B cell (primary cell): ENCODE results near the gene AAR2. TPM values are rescaled to one million over a fixed set of nuclear protein-coding genes. Genes with fewer than 3 reads are reported as not detected.

Experiments
- ATAC-seq: fragments of 200-7000 bp; cut with Tn5 transposase; one replicate; pipeline ENCODE4 v1.10.0; 2021; ENCODE audit warnings: low read depth, mild to moderate bottlenecking, moderate number of reproducible peaks, moderate library complexity
- CTCF ChIA-PET: fragments of 350-600 bp; sonication (Branson Sonifier 250); formaldehyde crosslinking; loops from one replicate; lab custom pipeline; 2021; ENCODE audit warnings: antibody characterized with exemption, inconsistent platforms; lab: Charles Lee
- POLR2A ChIA-PET: fragments of 350-600 bp; sonication (Branson Sonifier 250); formaldehyde crosslinking; loops from one replicate; lab custom pipeline; 2021; ENCODE audit warnings: antibody characterized with exemption; lab: Charles Lee
- DNase-seq: peaks from one replicate; pipeline ENCODE4 v3.0.0; 2013
- H2AFZ ChIP-seq: 2 replicates; pipeline ENCODE4 v1.6.1; 2012; ENCODE audit warnings: mild to moderate bottlenecking, low read depth, low read length; ENCODE audit not compliant: insufficient read depth, poor library complexity, severe bottlenecking
- H3K27ac ChIP-seq, 2 donors: 1 replicate in 1 of 2; 2 replicates in 1 of 2; pipeline ENCODE4 v1.5.1; 2012 to 2013; ENCODE audit warnings: low read length in 2 of 2, mild to moderate bottlenecking in 2 of 2, moderate library complexity in 1 of 2
- H3K27me3 ChIP-seq, 4 experiments: fragments of 200-600 bp in 1 of 4; sonication (generic) in 1 of 4; replicated peaks in 1 of 4; 1 replicate in 2 of 4; 2 replicates in 2 of 4; pipeline versions ENCODE4 v1.6.1 to v1.7.0; 2013 to 2016; ENCODE audit warnings: low read length in 3 of 4, mild to moderate bottlenecking in 2 of 4, mixed read lengths in 1 of 4, moderate library complexity in 1 of 4; ENCODE audit not compliant: insufficient read depth in 4 of 4, control insufficient read depth in 3 of 4; ENCODE audit errors: control extremely low read depth in 1 of 4
- H3K36me3 ChIP-seq, 2 experiments: replicated peaks in 1 of 2; 1 replicate in 1 of 2; 2 replicates in 1 of 2; pipeline versions ENCODE4 v1.6.1 to v1.7.1; 2013; ENCODE audit warnings: low read length in 1 of 2; ENCODE audit not compliant: insufficient read depth in 2 of 2, control insufficient read depth in 1 of 2; ENCODE audit errors: control extremely low read depth in 1 of 2, extremely low read depth in 1 of 2
- H3K4me1 ChIP-seq, 2 donors: fragments of 200-600 bp in 1 of 2; sonication (generic) in 1 of 2; 1 replicate in 1 of 2; 2 replicates in 1 of 2; pipeline versions ENCODE4 v1.5.1 to v1.6.1; 2013 to 2017; ENCODE audit warnings: low read length in 2 of 2; ENCODE audit not compliant: control insufficient read depth in 2 of 2, insufficient read depth in 2 of 2
- H3K4me2 ChIP-seq: replicated peaks from 2 replicates; pipeline ENCODE3; 2012; ENCODE audit warnings: mild to moderate bottlenecking, low read depth, low read length; ENCODE audit not compliant: poor library complexity, severe bottlenecking
- H3K4me3 ChIP-seq, 5 experiments: fragments of 200-600 bp in 1 of 5; sonication (generic) in 1 of 5; 1 replicate in 3 of 5; 2 replicates in 2 of 5; pipeline versions ENCODE4 v1.5.1 to v1.7.0; 2011 to 2016; ENCODE audit warnings: low read length in 4 of 5, mild to moderate bottlenecking in 4 of 5, low read depth in 2 of 5, control low read depth in 1 of 5, moderate library complexity in 1 of 5; ENCODE audit not compliant: insufficient read depth in 1 of 5; ENCODE audit errors: control extremely low read depth in 1 of 5, extremely low read depth in 1 of 5
- H3K79me2 ChIP-seq: fragments of 200-600 bp; sonication (generic); one replicate; pipeline ENCODE4 v1.6.0; 2016; ENCODE audit warnings: low read length; ENCODE audit not compliant: control insufficient read depth, insufficient read depth
- H3K9ac ChIP-seq: fragments of 200-600 bp; sonication (generic); 2 replicates; pipeline ENCODE4 v1.6.1; 2017; ENCODE audit warnings: mild to moderate bottlenecking, low read length, moderate library complexity
- H3K9me3 ChIP-seq, 3 donors: one replicate each; pipeline versions ENCODE4 v1.6.1 to v1.7.1; 2013; ENCODE audit warnings: low read length in 2 of 3; ENCODE audit not compliant: control insufficient read depth in 2 of 3, insufficient read depth in 1 of 3; ENCODE audit errors: control extremely low read depth in 1 of 3
- H4K20me1 ChIP-seq: 2 replicates; pipeline ENCODE4 v1.6.0; 2012; ENCODE audit warnings: mild to moderate bottlenecking, low read length; ENCODE audit not compliant: insufficient read depth, control insufficient read depth, poor library complexity, severe bottlenecking
- H3K27ac Mint-ChIP-seq: one replicate; pipeline ENCODE4 v1.8.0; 2021; ENCODE audit warnings: mixed read lengths
- H3K27me3 Mint-ChIP-seq: one replicate; pipeline ENCODE4 v1.8.0; 2021; ENCODE audit warnings: mixed read lengths
- H3K4me1 Mint-ChIP-seq: one replicate; pipeline ENCODE4 v1.8.0; 2021; ENCODE audit warnings: mixed read lengths
- H3K4me3 Mint-ChIP-seq: one replicate; pipeline ENCODE4 v1.8.0; 2021; ENCODE audit warnings: mixed read lengths
- H3K9me3 Mint-ChIP-seq: one replicate; pipeline ENCODE4 v1.8.0; 2022; ENCODE audit warnings: mixed read lengths; ENCODE audit not compliant: insufficient read depth
- EZH2 ChIP-seq: IDR thresholded peaks from 2 replicates; pipeline ENCODE4 v1.6.1; 2012; ENCODE audit warnings: borderline replicate concordance, low read depth, mild to moderate bottlenecking, moderate library complexity, low read length; ENCODE audit not compliant: insufficient read depth, poor library complexity, severe bottlenecking
- WGBS: methylation state at CpG from one replicate; pipeline ENCODE4 v1.1.5; 2013; ENCODE audit warnings: missing lambda C conversion rate; ENCODE audit not compliant: insufficient coverage; 5-methylcytosine and 5-hydroxymethylcytosine counted together
- intact Hi-C: fragments of 100-400 bp; cut with micrococcal nuclease; formaldehyde crosslinking; loops from one replicate; pipeline ENCODE4 v1.10.0; 2022
- polyA plus RNA-seq: library from polyadenylated mRNA; depleted of rRNA; stranded (reverse); fragments of >200 nt; gene quantifications from 2 replicates; pipeline ENCODE4 v1.2.3, GENCODE V29; 2012
- total RNA-seq, 2 donors: library from RNA; stranded (reverse); fragments of 120-200 nt in 1 of 2; gene quantifications; 1 replicate in 1 of 2; 2 replicates in 1 of 2; pipeline versions ENCODE4 v1.2.3 to v1.2.4, GENCODE V29; 2013 to 2022
- TF ChIP-seq, protein P1 (sequence below): fragments of 200-600 bp; IDR thresholded peaks from one replicate; pipeline ENCODE4 v1.8.0; 2022; ENCODE audit warnings: antibody characterized with exemption, mild to moderate bottlenecking

AAR2 gene
- total and polyA plus RNA-seq, 2 donors (not counting 1 experiment from before 2014, with no cell fraction given) = 10.3 to 21.3 TPM

DNA sequence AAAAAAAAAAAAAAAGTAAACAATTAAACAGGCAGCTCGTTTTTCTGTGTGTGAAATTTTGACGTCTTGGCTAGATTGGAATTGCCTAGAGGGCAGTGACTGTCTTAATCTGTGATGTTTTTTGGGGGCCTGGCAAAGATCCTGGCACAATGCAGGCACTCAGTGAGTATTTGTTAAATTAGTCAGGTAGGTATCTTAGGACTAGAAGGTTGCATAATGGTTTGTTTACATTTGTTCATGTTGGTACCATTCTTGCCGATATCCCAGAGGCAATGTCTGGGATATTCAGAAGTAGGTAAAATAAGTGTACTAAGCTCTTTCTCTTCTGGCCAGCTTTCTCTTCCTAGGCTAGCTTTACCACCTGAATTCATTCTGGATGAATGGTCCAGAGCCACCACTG lies 2.5 kb downstream of the AAR2 start:
- peaks cover 4% of the 10 kb centered on the region for H4K20me1 ChIP-seq
- CTCF ChIA-PET = interaction anchor here (0.6 to 0.7 kb wide), 2 partner anchors 12 to 213 kb away, joined by 3 to 5 read pairs; no protein-coding TSS in a partner anchor
- no peak for TF ChIP-seq EZH2
- TF ChIP-seq, protein P1, sequence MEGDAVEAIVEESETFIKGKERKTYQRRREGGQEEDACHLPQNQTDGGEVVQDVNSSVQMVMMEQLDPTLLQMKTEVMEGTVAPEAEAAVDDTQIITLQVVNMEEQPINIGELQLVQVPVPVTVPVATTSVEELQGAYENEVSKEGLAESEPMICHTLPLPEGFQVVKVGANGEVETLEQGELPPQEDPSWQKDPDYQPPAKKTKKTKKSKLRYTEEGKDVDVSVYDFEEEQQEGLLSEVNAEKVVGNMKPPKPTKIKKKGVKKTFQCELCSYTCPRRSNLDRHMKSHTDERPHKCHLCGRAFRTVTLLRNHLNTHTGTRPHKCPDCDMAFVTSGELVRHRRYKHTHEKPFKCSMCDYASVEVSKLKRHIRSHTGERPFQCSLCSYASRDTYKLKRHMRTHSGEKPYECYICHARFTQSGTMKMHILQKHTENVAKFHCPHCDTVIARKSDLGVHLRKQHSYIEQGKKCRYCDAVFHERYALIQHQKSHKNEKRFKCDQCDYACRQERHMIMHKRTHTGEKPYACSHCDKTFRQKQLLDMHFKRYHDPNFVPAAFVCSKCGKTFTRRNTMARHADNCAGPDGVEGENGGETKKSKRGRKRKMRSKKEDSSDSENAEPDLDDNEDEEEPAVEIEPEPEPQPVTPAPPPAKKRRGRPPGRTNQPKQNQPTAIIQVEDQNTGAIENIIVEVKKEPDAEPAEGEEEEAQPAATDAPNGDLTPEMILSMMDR = no peak
- peaks cover 71% of the 10 kb centered on the region for H3K79me2 ChIP-seq
- H3K27me3 ChIP-seq = no peaks in the 10 kb centered on the region
- peak overlapping the region; percentile 79 for H3K27ac Mint-ChIP-seq
- H3K9me3 Mint-ChIP-seq = no peaks in the 10 kb centered on the region
- 100% methylated on average over 2 of the region's 3 CpGs for WGBS
- no peak overlapping the region for H3K27ac ChIP-seq
- no peak overlapping the region for H2AFZ ChIP-seq
- POLR2A ChIA-PET = no interaction called here
- H3K4me1 ChIP-seq = peaks cover 10 to 16% of the 10 kb centered on the region in 2 donors
- peaks cover 0 to 35% of the 10 kb centered on the region in 2 experiments for H3K36me3 ChIP-seq
- H3K4me1 Mint-ChIP-seq = peaks cover 35% of the 10 kb centered on the region
- no peak overlapping the region for H3K4me3 ChIP-seq
- peak overlapping the region; percentile 64 for H3K4me3 Mint-ChIP-seq
- ATAC-seq = no peak
- no peak overlapping the region for H3K9ac ChIP-seq
- intact Hi-C loops = loop anchor here (5.0 to 10.0 kb wide), 2 partner anchors 184 to 826 kb away; partner anchors contain the start of gene UQCC1
- no peak overlapping the region for H3K4me2 ChIP-seq
- no peaks in the 10 kb centered on the region for H3K27me3 Mint-ChIP-seq
- no peaks in the 10 kb centered on the region for H3K9me3 ChIP-seq
- DNase-seq = no peak

DNA sequence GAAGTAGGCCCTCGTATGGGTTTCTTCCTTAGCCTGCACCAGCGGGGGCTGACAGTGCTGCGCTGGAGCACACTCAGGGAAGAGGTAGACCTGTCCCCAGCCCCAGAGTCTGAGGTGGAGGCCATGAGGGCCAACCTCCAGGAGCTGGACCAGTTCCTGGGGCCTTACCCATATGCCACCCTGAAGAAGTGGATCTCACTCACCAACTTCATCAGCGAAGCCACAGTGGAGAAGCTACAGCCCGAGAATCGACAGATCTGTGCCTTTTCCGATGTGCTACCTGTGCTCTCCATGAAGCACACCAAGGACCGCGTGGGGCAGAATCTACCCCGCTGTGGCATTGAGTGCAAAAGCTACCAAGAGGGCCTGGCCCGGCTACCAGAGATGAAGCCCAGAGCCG lies 3.8 kb downstream of the AAR2 start:
- Histone ChIP-seq H3K9me3 (no peaks in the 10 kb centered on the region), H3K4me1 (peaks cover 10 to 16% of the 10 kb centered on the region in 2 donors), H3K9ac (no peak overlapping the region), H3K4me2 (no peak overlapping the region), H4K20me1 (peaks cover 5% of the 10 kb centered on the region), H3K27ac (no peak overlapping the region), H3K36me3 (peaks cover 0 to 47% of the 10 kb centered on the region in 2 experiments), H2AFZ (no peak overlapping the region), H3K79me2 (peaks cover 82% of the 10 kb centered on the region), H3K4me3 (no peak overlapping the region), H3K27me3 (no peaks in the 10 kb centered on the region)
- WGBS = 98% methylated on average over 12 of the region's 12 CpGs
- ChIA-PET POLR2A (interaction anchor here (0.6 kb wide), 1 partner anchor 990 kb away, joined by 4 read pairs; no protein-coding TSS in a partner anchor), CTCF (no interaction called here)
- DNase-seq = no peak
- no peaks in the 10 kb centered on the region for H3K9me3 Mint-ChIP-seq
- intact Hi-C loops = no loop called here
- no peaks in the 10 kb centered on the region for H3K27me3 Mint-ChIP-seq
- peaks cover 36% of the 10 kb centered on the region for H3K4me1 Mint-ChIP-seq
- H3K4me3 Mint-ChIP-seq = no peak overlapping the region
- TF ChIP-seq, protein P1 = no peak
- no peak for TF ChIP-seq EZH2
- no peak for ATAC-seq
- H3K27ac Mint-ChIP-seq = no peak overlapping the region
